K562 (cell line): ENCODE measurements around the gene MYO3B. TPM values are rescaled to one million over a fixed set of nuclear protein-coding genes. Genes with fewer than 3 reads are reported as not detected.

Experiments
- ATAC-seq: fragments of 200-7000 bp; cut with Tn5 transposase; 3 replicates; pipeline ENCODE4 v1.9.1; 2020; ENCODE audit warnings: moderate library complexity
- BruUV-seq: library from RNA; stranded (reverse); fragments of 400-500 nt; replicated peaks from 2 replicates; lab custom pipeline; 2021; lab: Mats Ljungman, UMichigan
- CTCF ChIA-PET: fragments of 300-600 bp; formaldehyde crosslinking; extraction: SDS; loops from one replicate; lab custom pipeline; 2021; ENCODE audit warnings: low intra/inter-chr PET ratio; lab: Yijun Ruan, JAX
- POLR2A ChIA-PET: fragments of 300-600, 350-650 bp; sonication (Branson Sonifier 250); formaldehyde crosslinking; extraction: SDS; loops from one replicate; lab custom pipeline; 2021; ENCODE audit warnings: antibody characterized with exemption, inconsistent platforms; lab: Yijun Ruan, JAX
- DNase-seq, 4 experiments: peaks; one replicate each; pipeline versions ENCODE4 v3.0.0 to v3.0.0-alpha.2; 2011 to 2018; ENCODE audit warnings: low spot score in 3 of 4, mixed read lengths in 3 of 4; ENCODE audit errors: extremely low read depth in 1 of 4
- FAIRE-seq: peaks from 2 replicates; lab custom pipeline; 2011; peaks lifted over from hg19 to GRCh38; lab: Jason Lieb, UNC
- H2AFZ ChIP-seq: 2 replicates; pipeline ENCODE4 v1.6.0; 2011; ENCODE audit warnings: low read depth, low read length, control low read depth, inconsistent platforms
- H3K27ac ChIP-seq: fragments of 200-600 bp; 3 replicates; pipeline ENCODE4 v1.8.0; 2011; ENCODE audit warnings: low read depth, mild to moderate bottlenecking, control low read depth, inconsistent platforms, low read length, moderate library complexity, mixed read lengths; ENCODE audit errors: extremely low read depth
- H3K27me3 ChIP-seq, 2 experiments: fragments of 300-600 bp in 1 of 2; 2 replicates in 1 of 2; 3 replicates in 1 of 2; pipeline versions ENCODE4 v1.6.0 to v1.8.0; 2011; ENCODE audit warnings: inconsistent platforms in 2 of 2, low read length in 2 of 2, mild to moderate bottlenecking in 1 of 2, mixed read lengths in 1 of 2, moderate library complexity in 1 of 2; ENCODE audit not compliant: control insufficient read depth in 2 of 2, insufficient read depth in 2 of 2
- H3K36me3 ChIP-seq: fragments of 300-600 bp; 3 replicates; pipeline ENCODE4 v1.8.0; 2011; ENCODE audit warnings: mild to moderate bottlenecking, low read length, inconsistent platforms; ENCODE audit not compliant: control insufficient read depth, insufficient read depth
- H3K4me1 ChIP-seq, 2 experiments: fragments of 200-600 bp in 1 of 2; replicated peaks in 1 of 2; 2 replicates in 1 of 2; 3 replicates in 1 of 2; pipeline versions ENCODE4 v1.5.1 to v1.8.0; 2011; ENCODE audit warnings: inconsistent platforms in 2 of 2, low read length in 2 of 2, mild to moderate bottlenecking in 1 of 2, mixed read lengths in 1 of 2, moderate library complexity in 1 of 2; ENCODE audit not compliant: control insufficient read depth in 2 of 2, insufficient read depth in 2 of 2
- H3K4me2 ChIP-seq: 2 replicates; pipeline ENCODE4 v1.6.1; 2011; ENCODE audit warnings: low read length, control low read depth, inconsistent platforms, mixed read lengths; ENCODE audit not compliant: insufficient read depth
- H3K4me3 ChIP-seq: fragments of 200-600 bp; sonication (generic), shearing (Covaris generic); 2 replicates; pipeline ENCODE4 v1.5.1; 2016; ENCODE audit warnings: control low read depth, inconsistent platforms
- H3K79me2 ChIP-seq: fragments of 200-600 bp; 3 replicates; pipeline ENCODE4 v1.8.0; 2011; ENCODE audit warnings: low read length, inconsistent platforms; ENCODE audit not compliant: control insufficient read depth, insufficient read depth
- H3K9ac ChIP-seq, 2 experiments: 2 replicates each; pipeline versions ENCODE4 v1.6.0 to v1.6.1; 2011; ENCODE audit warnings: low read depth in 2 of 2, low read length in 2 of 2, control low read depth in 1 of 2, inconsistent platforms in 1 of 2, mild to moderate bottlenecking in 1 of 2, mixed read lengths in 1 of 2; ENCODE audit not compliant: insufficient read depth in 1 of 2
- H3K9me1 ChIP-seq: one replicate; pipeline ENCODE4 v1.6.0; 2011; ENCODE audit warnings: inconsistent platforms, mild to moderate bottlenecking, low read length, moderate library complexity; ENCODE audit not compliant: control insufficient read depth, insufficient read depth
- H3K9me3 ChIP-seq: replicated peaks from 2 replicates; pipeline ENCODE4 v1.5.1; 2011; ENCODE audit warnings: low read depth, low read length, inconsistent platforms; ENCODE audit not compliant: control insufficient read depth, insufficient read depth
- H4K20me1 ChIP-seq: replicated peaks from 2 replicates; pipeline ENCODE4 v1.6.1; 2011; ENCODE audit warnings: low read length, inconsistent platforms, mixed read lengths; ENCODE audit not compliant: control insufficient read depth, insufficient read depth
- ADNP ChIP-seq: fragments of 200-800 bp; sonication (Bioruptor generic); IDR thresholded peaks from 2 replicates; pipeline ENCODE4 v1.6.1; 2016; ENCODE audit warnings: missing genetic modification characterization, missing compliant biosample characterization
- CTBP1 ChIP-seq: fragments of 450-650 bp; IDR thresholded peaks from 2 replicates; pipeline ENCODE4 v1.6.1; 2016; ENCODE audit warnings: borderline replicate concordance
- ELF2 ChIP-seq: fragments of 250-450 bp; sonication (Bioruptor Pico); IDR thresholded peaks from 2 replicates; pipeline ENCODE4 v1.5.0; 2021; ENCODE audit warnings: mild to moderate bottlenecking
- MEF2D ChIP-seq: conservative IDR thresholded peaks from 2 replicates; pipeline ENCODE4 v1.6.1; 2016; ENCODE audit warnings: low read depth, missing genetic modification characterization, missing compliant biosample characterization
- MTA1 ChIP-seq: fragments of 450-650 bp; IDR thresholded peaks from 2 replicates; pipeline ENCODE4 v1.6.1; 2017; ENCODE audit warnings: borderline replicate concordance
- NCOA2 ChIP-seq, 2 experiments: fragments of 450-650 bp; IDR thresholded peaks; 2 replicates each; pipeline ENCODE4 v1.6.1; 2018; ENCODE audit warnings: mild to moderate bottlenecking in 2 of 2, moderate library complexity in 1 of 2; ENCODE audit not compliant: partially characterized antibody in 2 of 2
- PHF21A ChIP-seq: fragments of 450-650 bp; IDR thresholded peaks from 2 replicates; pipeline ENCODE4 v1.6.1; 2017; ENCODE audit warnings: low read depth, borderline replicate concordance
- RBFOX2 ChIP-seq: fragments of 200-400 bp; formaldehyde crosslinking; IDR thresholded peaks from 2 replicates; pipeline ENCODE4 v1.6.1; 2017; ENCODE audit warnings: low read depth, mild to moderate bottlenecking, low read length, moderate library complexity
- SMARCA4 ChIP-seq: fragments of 450-650 bp; IDR thresholded peaks from 2 replicates; pipeline ENCODE4 v1.6.1; 2016
- STAT5A ChIP-seq: IDR thresholded peaks from 2 replicates; pipeline ENCODE4 v1.6.1; 2012; ENCODE audit warnings: low read length, inconsistent platforms, borderline replicate concordance
- TCFL5 ChIP-seq: fragments of 250-450 bp; sonication (Bioruptor Pico); conservative IDR thresholded peaks from 2 replicates; pipeline ENCODE4 v1.6.1; 2021; ENCODE audit warnings: mild to moderate bottlenecking, moderate library complexity, matching md5 sums
- ZNF431 ChIP-seq: sonication (generic); formaldehyde crosslinking; IDR thresholded peaks from 2 replicates; pipeline ENCODE4 v1.8.0; 2022; ENCODE audit warnings: mild to moderate bottlenecking, missing genetic modification reagents
- ZNF551 ChIP-seq: fragments of 250-450 bp; sonication (Bioruptor Pico); IDR thresholded peaks from 2 replicates; pipeline ENCODE4 v1.5.0; 2021; ENCODE audit warnings: mild to moderate bottlenecking, moderate library complexity
- WGBS: fragments of 100-300 bp; shearing (Covaris generic); methylation state at CpG from one replicate; pipeline ENCODE4 v1.1.6; 2016; ENCODE audit warnings: low coverage, mixed read lengths; ENCODE audit not compliant: insufficient coverage; ENCODE audit errors: missing lambda C conversion rate; 5-methylcytosine and 5-hydroxymethylcytosine counted together
- in situ Hi-C: fragments of 300-500 bp; cut with MboI; formaldehyde crosslinking; loops from 4 replicates; pipeline ENCODE4 v1.15.0; 2018; ENCODE audit warnings: inconsistent platforms, mixed read lengths
- intact Hi-C: fragments of 100-400 bp; cut with micrococcal nuclease; formaldehyde crosslinking; loops from 2 replicates; pipeline ENCODE4 v1.14.2; 2022
- polyA plus RNA-seq, 8 experiments: library from polyadenylated mRNA; depleted of rRNA in 4 of 8; stranded (reverse) in 5 of 8; unstranded in 3 of 8; fragments of >200 nt; fragmentation: Nextera tagmentation in 2 of 8; fragmentation: Illumina TruSeq in 1 of 8; extraction: Ambion mirVana in 2 of 8; extraction: Trizol in 1 of 8; gene quantifications; 2 replicates each; pipeline versions ENCODE4 v1.2.1 to v1.2.3, GENCODE V29; 2011 to 2014; ENCODE audit warnings: inconsistent platforms in 1 of 8, missing spikeins in 1 of 8
- total RNA-seq, 7 experiments: library from RNA; depleted of rRNA in 6 of 7; stranded (reverse); fragments of >200 nt in 6 of 7; fragmentation: Illumina TruSeq in 2 of 7; extraction: Trizol in 2 of 7; gene quantifications; 2 replicates each; pipeline versions ENCODE4 v1.2.1 to v1.2.3, GENCODE V29; 2011 to 2021; ENCODE audit warnings: low replicate concordance in 1 of 7
- TF ChIP-seq, protein P1 (sequence below): fragments of 250-450 bp; sonication (Bioruptor Pico); IDR thresholded peaks from 2 replicates; pipeline ENCODE4 v1.4.0; 2020; ENCODE audit warnings: mild to moderate bottlenecking

Gene MYO3B
- total and polyA plus RNA-seq, 9 of the 15 experiments (the other 6 are each of a cell fraction or from before 2014, with no cell fraction given): 2.7 to 6.5 (median 3.6) TPM

DNA sequence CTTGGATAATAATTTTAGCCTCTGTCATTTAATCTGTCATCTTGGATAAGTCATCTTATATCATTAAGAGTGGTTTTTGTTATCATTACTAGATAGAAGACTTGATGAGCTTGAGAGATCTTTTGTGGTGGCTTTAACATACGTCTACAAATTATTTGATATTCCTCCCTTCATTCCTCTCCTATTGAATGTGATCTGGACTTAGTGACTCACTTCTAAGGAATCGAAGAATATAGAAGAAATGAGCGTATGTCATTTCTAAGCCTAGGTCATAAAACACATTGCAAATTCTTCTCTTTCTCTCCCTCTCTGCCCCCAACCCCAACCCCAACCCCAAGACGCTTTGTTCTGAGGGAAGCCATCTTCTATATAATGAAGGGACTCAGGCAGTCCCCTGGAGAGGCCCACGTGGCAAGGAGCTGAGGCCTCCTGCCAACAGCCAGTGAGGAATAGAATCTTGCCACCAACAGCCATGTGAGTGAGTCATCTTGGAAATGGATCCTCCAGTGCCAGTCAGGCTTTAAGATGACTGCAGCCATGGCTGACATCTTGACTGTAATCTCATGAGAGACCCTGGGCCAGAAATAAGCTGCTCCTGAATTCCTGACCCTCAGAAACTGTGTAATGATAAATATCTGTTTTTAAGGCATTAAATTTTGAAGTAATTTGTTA is 315.6 kb downstream of the MYO3B start:
- Histone ChIP-seq H3K9me1 (no peaks in the 10 kb centered on the region), H2AFZ (no peak overlapping the region), H3K4me2 (no peak overlapping the region), H3K36me3 (no peaks in the 10 kb centered on the region), H3K27ac (no peak overlapping the region), H3K79me2 (no peaks in the 10 kb centered on the region), H4K20me1 (no peaks in the 10 kb centered on the region), H3K4me3 (no peak overlapping the region), H3K4me1 (no peaks in the 10 kb centered on the region), H3K27me3 (no peaks in the 10 kb centered on the region; a peak in 1 of 5 replicates), H3K9me3 (no peaks in the 10 kb centered on the region), H3K9ac (no peak overlapping the region)
- ChIA-PET CTCF (no interaction called here), POLR2A (no interaction called here)
- DNase-seq: no peak
- TF ChIP-seq ZNF551 (CRISPR knock-in tag): no peak
- no peak for TF ChIP-seq SMARCA4
- no peak for TF ChIP-seq STAT5A
- TF ChIP-seq RBFOX2: no peak
- TF ChIP-seq MEF2D (tag): no peak
- TF ChIP-seq, protein P1, sequence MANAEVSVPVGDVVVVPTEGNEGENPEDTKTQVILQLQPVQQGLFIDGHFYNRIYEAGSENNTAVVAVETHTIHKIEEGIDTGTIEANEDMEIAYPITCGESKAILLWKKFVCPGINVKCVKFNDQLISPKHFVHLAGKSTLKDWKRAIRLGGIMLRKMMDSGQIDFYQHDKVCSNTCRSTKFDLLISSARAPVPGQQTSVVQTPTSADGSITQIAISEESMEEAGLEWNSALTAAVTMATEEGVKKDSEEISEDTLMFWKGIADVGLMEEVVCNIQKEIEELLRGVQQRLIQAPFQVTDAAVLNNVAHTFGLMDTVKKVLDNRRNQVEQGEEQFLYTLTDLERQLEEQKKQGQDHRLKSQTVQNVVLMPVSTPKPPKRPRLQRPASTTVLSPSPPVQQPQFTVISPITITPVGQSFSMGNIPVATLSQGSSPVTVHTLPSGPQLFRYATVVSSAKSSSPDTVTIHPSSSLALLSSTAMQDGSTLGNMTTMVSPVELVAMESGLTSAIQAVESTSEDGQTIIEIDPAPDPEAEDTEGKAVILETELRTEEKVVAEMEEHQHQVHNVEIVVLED (CRISPR knock-in tag): no peak
- TF ChIP-seq NCOA2 (IDR thresholded peaks at IDR 0.05; ENCODE audit: partially characterized antibody in 2 of 2): no peak
- TF ChIP-seq MTA1: no peak
- no peak for TF ChIP-seq TCFL5
- TF ChIP-seq PHF21A: no peak
- TF ChIP-seq CTBP1: no peak
- no peak for TF ChIP-seq ZNF431 (CRISPR knock-in tag)
- no peak for TF ChIP-seq ELF2
- TF ChIP-seq ADNP (tag): no peak
- ATAC-seq: no peak
- 4% methylated on average over 4 of the region's 5 CpGs for WGBS
- intact Hi-C loops (no loop called here), in situ Hi-C loops (no loop called here)
- FAIRE-seq: no peak
- no TSS peak for BruUV-seq
